A549 (cell line): ENCODE results near the gene TAS1R3. TPM values are rescaled to one million over a fixed set of nuclear protein-coding genes. Genes with fewer than 3 reads are reported as not detected.

ENCODE experiments used
- ATAC-seq, 2 experiments: fragments of 200-7000 bp in 1 of 2; fragments of >200 bp in 1 of 2; cut with Nextera tagmentation in 1 of 2; cut with Tn5 transposase in 1 of 2; 3 replicates each; pipeline versions ENCODE4 v1.8.0 to v1.9.1; 2018 to 2020; ENCODE audit warnings: mild to moderate bottlenecking in 1 of 2, moderate library complexity in 1 of 2
- CTCF ChIA-PET: fragments of 300-600 bp; sonication (Branson Sonifier 250); formaldehyde crosslinking; extraction: SDS; loops from one replicate; lab custom pipeline; 2021; ENCODE audit warnings: antibody characterized with exemption, inconsistent platforms; lab: Yijun Ruan, JAX
- POLR2A ChIA-PET: fragments of 350-600 bp; formaldehyde crosslinking; extraction: SDS; loops from one replicate; lab custom pipeline; 2021; ENCODE audit warnings: antibody characterized with exemption, inconsistent platforms; lab: Yijun Ruan, JAX
- DNase-seq, 2 experiments: peaks; one replicate each; pipeline versions ENCODE4 v3.0.0 to v3.0.0-alpha.2; 2011 to 2016; ENCODE audit warnings: low read depth in 1 of 2, low spot score in 1 of 2
- FAIRE-seq: peaks from 2 replicates; lab custom pipeline; 2011; peaks lifted over from hg19 to GRCh38; lab: Jason Lieb, UNC
- H3K27ac ChIP-seq, 2 experiments: fragments of >200 bp; sonication (Bioruptor Twin); formaldehyde crosslinking; 3 replicates each; pipeline ENCODE4 v1.5.1; 2016 to 2017
- H3K4me1 ChIP-seq: fragments of >200 bp; sonication (Bioruptor Twin); formaldehyde crosslinking; 3 replicates; pipeline ENCODE4 v1.6.1; 2016
- H3K4me2 ChIP-seq: fragments of >200 bp; sonication (Bioruptor Twin); formaldehyde crosslinking; 3 replicates; pipeline ENCODE4 v1.6.1; 2016
- H3K4me3 ChIP-seq: fragments of >200 bp; sonication (Bioruptor Twin); formaldehyde crosslinking; 3 replicates; pipeline ENCODE4 v1.5.1; 2016
- H3K9me3 ChIP-seq: fragments of >200 bp; sonication (Bioruptor Twin); formaldehyde crosslinking; 3 replicates; pipeline ENCODE4 v1.6.1; 2016
- CHD2 ChIP-seq: fragments of 150-350 bp; IDR thresholded peaks from 2 replicates; pipeline ENCODE4 v1.6.1; 2014; ENCODE audit warnings: low read length; ENCODE audit not compliant: partially characterized antibody
- ESRRA ChIP-seq: fragments of 150-350 bp; IDR thresholded peaks from 2 replicates; pipeline ENCODE4 v1.6.1; 2014; ENCODE audit warnings: mild to moderate bottlenecking, low read length, borderline replicate concordance
- FOSB ChIP-seq: fragments of 250-450 bp; sonication (Bioruptor Pico); IDR thresholded peaks from 2 replicates; pipeline ENCODE4 v1.5.0; 2020; ENCODE audit warnings: mild to moderate bottlenecking, moderate library complexity
- FOXS1 ChIP-seq: fragments of 250-450 bp; sonication (Bioruptor Pico); IDR thresholded peaks from 2 replicates; pipeline ENCODE4 v1.5.0; 2020; ENCODE audit warnings: mild to moderate bottlenecking, moderate library complexity
- HDAC2 ChIP-seq: fragments of 200-600 bp; sonication (generic); IDR thresholded peaks from 2 replicates; pipeline ENCODE4 v1.6.1; 2016
- HOXB13 ChIP-seq: fragments of 250-450 bp; sonication (Bioruptor Pico); IDR thresholded peaks from 2 replicates; pipeline ENCODE4 v1.5.0; 2020; ENCODE audit warnings: low read depth, mild to moderate bottlenecking, moderate library complexity
- JUNB ChIP-seq: fragments of >200 bp; sonication (Bioruptor Twin); formaldehyde crosslinking; IDR thresholded peaks from 2 replicates; pipeline ENCODE4 v1.6.1; 2016
- KDM1A ChIP-seq: fragments of 200-600 bp; sonication (generic); IDR thresholded peaks from 2 replicates; pipeline ENCODE4 v1.6.1; 2016; ENCODE audit warnings: low read depth, mild to moderate bottlenecking
- KDM5A ChIP-seq: fragments of 200-600 bp; sonication (generic); IDR thresholded peaks from 2 replicates; pipeline ENCODE4 v1.6.1; 2016; ENCODE audit warnings: antibody characterized with exemption, mild to moderate bottlenecking
- MAFK ChIP-seq: fragments of 450-650 bp; IDR thresholded peaks from 2 replicates; pipeline ENCODE4 v1.6.1; 2014; ENCODE audit not compliant: partially characterized antibody
- MAZ ChIP-seq: fragments of 150-350 bp; IDR thresholded peaks from 2 replicates; pipeline ENCODE4 v1.6.1; 2014; ENCODE audit warnings: antibody characterized with exemption, low read depth, low read length, borderline replicate concordance
- MYC ChIP-seq: IDR thresholded peaks from 2 replicates; pipeline ENCODE4 v1.6.1; 2012; ENCODE audit warnings: mild to moderate bottlenecking, inconsistent platforms, low read length, improper control_type of control experiment, borderline replicate concordance
- NPAS2 ChIP-seq: fragments of 250-450 bp; sonication (Bioruptor Pico); IDR thresholded peaks from 2 replicates; pipeline ENCODE4 v1.8.0; 2022; ENCODE audit warnings: mild to moderate bottlenecking, moderate library complexity, borderline replicate concordance
- RFX5 ChIP-seq: fragments of 450-650 bp; IDR thresholded peaks from 2 replicates; pipeline ENCODE4 v1.7.1; 2014; ENCODE audit warnings: antibody characterized with exemption, mild to moderate bottlenecking, moderate library complexity
- TP53 ChIP-seq: fragments of 250-450 bp; sonication (Bioruptor Pico); IDR thresholded peaks from 2 replicates; pipeline ENCODE4 v1.5.0; 2021; ENCODE audit warnings: mild to moderate bottlenecking, moderate library complexity
- ZC3H11A ChIP-seq: fragments of 450-650 bp; IDR thresholded peaks from 2 replicates; pipeline ENCODE4 v1.6.1; 2014; ENCODE audit warnings: antibody characterized with exemption, mild to moderate bottlenecking
- ZNF302 ChIP-seq: fragments of 250-450 bp; sonication (Bioruptor Pico); IDR thresholded peaks from 2 replicates; pipeline ENCODE4 v1.9.0; 2021; ENCODE audit warnings: inconsistent platforms, mild to moderate bottlenecking, moderate library complexity
- WGBS: methylation state at CpG from one replicate; pipeline ENCODE4 v1.1.6; 2017; ENCODE audit errors: missing lambda C conversion rate; 5-methylcytosine and 5-hydroxymethylcytosine counted together
- polyA plus RNA-seq, 4 experiments: library from polyadenylated mRNA; depleted of rRNA in 3 of 4; stranded (reverse); fragments of >200 nt; fragmentation: RNase III in 1 of 4; extraction: RNeasy Plus Mini Kit Qiagen cat#74134 plus additional on column Dnase treatment in 1 of 4; gene quantifications; 2 replicates in 3 of 4; 3 replicates in 1 of 4; pipeline ENCODE4 v1.2.3, GENCODE V29; 2011 to 2017
- TF ChIP-seq, protein P1 (sequence below): fragments of 250-450 bp; sonication (Bioruptor Pico); IDR thresholded peaks from 2 replicates; pipeline ENCODE4 v1.5.0; 2020; ENCODE audit warnings: low read depth, mild to moderate bottlenecking, moderate library complexity
- TF ChIP-seq, protein P2 (sequence below): fragments of >200 bp; sonication (Bioruptor Twin); formaldehyde crosslinking; IDR thresholded peaks from 2 replicates; pipeline ENCODE4 v1.6.1; 2016
- TF ChIP-seq, protein P3 (sequence below): fragments of >200 bp; sonication (Bioruptor Twin); formaldehyde crosslinking; IDR thresholded peaks from 3 replicates; pipeline ENCODE4 v1.6.1; 2016
- TF ChIP-seq, protein P4 (sequence below): fragments of 200-600 bp; sonication (generic); IDR thresholded peaks from 2 replicates; pipeline ENCODE4 v1.6.1; 2016; ENCODE audit warnings: antibody characterized with exemption, mild to moderate bottlenecking, moderate library complexity
- TF ChIP-seq, protein P5 (sequence below): fragments of >200 bp; sonication (Bioruptor Twin); formaldehyde crosslinking; IDR thresholded peaks from 3 replicates; pipeline ENCODE4 v1.5.1; 2016

Gene TAS1R3
- polyA plus RNA-seq, 2 of the 4 experiments (the other 2 are of a cell fraction) = 0.05 to 0.15 TPM

DNA sequence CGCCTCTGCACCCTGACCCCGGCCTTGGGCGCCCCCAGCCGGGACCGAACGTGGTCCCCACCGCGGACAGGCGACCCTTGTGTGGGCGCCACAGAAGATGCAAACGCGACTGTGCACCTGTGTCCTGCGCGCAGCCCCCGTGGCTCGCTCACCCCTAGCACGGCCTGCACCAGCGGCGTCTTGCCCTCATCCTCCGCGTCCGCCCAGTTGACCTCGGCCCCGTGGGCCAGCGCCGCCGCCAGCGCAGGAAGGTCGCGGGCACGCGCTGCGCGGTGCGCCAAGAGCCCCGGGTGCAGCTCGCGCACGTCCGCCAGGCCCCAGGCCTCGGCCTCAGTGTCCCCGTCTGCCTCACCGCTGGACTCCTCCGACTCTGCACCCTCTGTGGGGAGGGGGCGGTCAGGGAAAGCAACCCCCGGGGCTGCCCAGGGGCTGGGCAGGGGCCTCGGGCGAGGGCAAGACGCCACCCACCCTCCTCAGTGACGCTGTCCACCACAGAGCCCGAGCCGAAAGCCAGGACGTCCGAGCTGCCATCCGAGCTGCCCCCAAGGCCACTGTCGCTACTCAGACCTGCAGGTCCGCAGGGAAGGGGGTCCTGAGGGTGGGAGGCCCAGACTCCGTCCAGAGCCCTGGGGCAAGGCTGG, 36.7 kb upstream of the TAS1R3 start (continued):
- no peak for TF ChIP-seq ZC3H11A

DNA sequence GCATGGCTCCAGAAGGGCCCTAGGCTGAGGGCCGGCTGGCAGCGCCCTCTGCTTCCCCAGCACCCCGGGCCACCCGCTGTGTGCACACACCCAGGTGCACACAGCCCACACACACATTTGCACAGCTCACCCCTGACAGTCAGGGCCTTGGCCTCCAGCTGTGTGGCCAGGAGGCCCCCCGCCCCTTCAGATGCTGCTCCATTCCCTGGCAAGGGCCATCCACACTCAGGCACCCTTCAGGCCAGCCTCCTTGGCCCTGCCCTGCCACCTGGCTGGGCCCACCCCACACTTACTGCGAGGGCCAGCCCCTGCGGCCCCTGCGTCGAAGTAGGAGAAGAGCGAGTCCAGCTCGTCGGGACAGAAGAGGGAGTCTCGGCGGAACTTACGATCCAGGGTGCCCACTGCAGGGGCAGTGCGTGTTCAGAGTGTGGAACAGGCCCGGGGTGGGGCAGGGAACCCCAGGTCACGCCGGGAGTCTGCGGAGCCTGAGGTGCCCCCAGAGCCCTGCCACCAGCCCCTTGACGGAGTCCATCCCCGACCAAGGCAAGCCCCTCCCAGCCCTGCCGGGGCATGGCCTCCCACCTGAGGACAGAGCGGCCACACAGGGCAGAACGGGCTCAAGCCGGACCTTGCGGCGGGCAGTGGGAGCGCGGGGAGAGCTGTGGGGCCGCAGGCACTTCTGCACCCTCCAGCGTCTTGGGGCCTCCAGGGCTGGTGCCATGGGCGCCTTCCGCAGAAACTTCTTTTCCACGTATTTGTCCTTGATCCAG, 35.7 kb upstream of the TAS1R3 start:
- Histone ChIP-seq H3K4me1 (no peaks in the 10 kb centered on the region), H3K27ac (no peak overlapping the region), H3K4me3 (no peak overlapping the region), H3K4me2 (no peak overlapping the region), H3K9me3 (no peaks in the 10 kb centered on the region)
- POLR2A ChIA-PET = no interaction called here
- FAIRE-seq (no peak), ATAC-seq (no peak), DNase-seq (no peak)
- CTCF ChIA-PET = interaction anchor here (0.8 to 3.7 kb wide), 2 partner anchors 10 to 173 kb away, joined by 3 to 17 read pairs; no protein-coding TSS in a partner anchor
- TF ChIP-seq CHD2 = no peak
- TF ChIP-seq, protein P1, sequence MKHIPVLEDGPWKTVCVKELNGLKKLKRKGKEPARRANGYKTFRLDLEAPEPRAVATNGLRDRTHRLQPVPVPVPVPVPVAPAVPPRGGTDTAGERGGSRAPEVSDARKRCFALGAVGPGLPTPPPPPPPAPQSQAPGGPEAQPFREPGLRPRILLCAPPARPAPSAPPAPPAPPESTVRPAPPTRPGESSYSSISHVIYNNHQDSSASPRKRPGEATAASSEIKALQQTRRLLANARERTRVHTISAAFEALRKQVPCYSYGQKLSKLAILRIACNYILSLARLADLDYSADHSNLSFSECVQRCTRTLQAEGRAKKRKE (CRISPR knock-in tag) = no peak
- TF ChIP-seq NPAS2 = no peak
- TF ChIP-seq MAFK = no peak
- TF ChIP-seq RFX5 = no peak
- TF ChIP-seq TP53 = no peak
- no peak for TF ChIP-seq MAZ
- no peak for TF ChIP-seq ZNF302 (CRISPR knock-in tag)
- TF ChIP-seq HDAC2 = no peak
- WGBS = 94% methylated on average over 15 of the region's 35 CpGs

DNA sequence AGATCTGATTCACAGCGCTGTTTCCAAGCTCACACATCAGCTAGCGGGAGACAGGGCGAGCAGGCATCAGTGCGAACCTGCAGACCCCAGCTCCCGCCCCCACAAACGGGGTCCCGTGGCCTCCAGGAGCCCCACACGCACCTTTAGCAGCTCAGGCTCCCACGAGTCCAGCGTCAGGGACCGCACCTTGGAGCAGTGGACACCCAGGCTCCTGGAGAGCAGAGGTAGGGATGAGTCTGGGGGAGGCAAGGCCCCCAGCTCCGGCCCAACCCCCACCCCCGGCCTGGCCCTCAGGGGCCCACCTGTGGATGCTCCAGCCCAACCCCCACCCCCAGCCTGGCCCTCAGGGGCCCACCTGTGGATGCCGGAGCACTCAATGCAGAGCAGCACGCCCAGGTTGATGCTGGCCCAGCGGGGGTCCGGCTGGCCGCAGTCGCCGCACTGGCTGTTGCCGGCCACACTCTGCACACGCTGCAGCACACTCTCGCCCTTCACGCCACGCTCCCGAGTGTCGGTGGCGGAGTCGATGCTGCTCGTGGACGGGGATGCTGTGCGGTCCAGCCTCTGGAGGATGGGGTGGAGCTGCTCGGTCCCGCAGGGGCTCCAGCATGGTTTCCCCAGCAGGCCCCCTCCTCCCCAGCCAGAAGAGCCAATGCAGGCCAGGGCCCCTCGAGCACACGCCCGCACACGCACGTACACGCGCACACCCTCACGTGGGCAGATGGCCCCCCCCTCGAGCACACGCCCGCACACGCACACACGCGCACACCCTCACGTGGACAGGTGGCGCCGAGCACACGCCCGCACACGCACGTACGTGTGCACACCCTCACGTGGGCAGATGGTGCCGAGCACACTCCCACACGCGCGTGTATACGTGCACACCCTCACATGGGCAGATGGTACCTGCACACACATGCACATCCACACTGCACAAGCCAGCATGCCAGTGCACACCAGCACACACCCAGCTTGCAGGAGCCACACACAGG, 34.7 kb upstream of the TAS1R3 start:
- no peak overlapping the region for H3K4me3 ChIP-seq
- DNase-seq (no peak), ATAC-seq (no peak), FAIRE-seq (no peak)
- H3K4me1 ChIP-seq = no peaks in the 10 kb centered on the region
- TF ChIP-seq JUNB (no peak), HOXB13 (CRISPR knock-in tag) (no peak), MYC (no peak), KDM5A (no peak), FOXS1 (CRISPR knock-in tag) (no peak), KDM1A (no peak), FOSB (CRISPR knock-in tag) (no peak), ESRRA (no peak), RFX5 (no peak)
- TF ChIP-seq, protein P2, sequence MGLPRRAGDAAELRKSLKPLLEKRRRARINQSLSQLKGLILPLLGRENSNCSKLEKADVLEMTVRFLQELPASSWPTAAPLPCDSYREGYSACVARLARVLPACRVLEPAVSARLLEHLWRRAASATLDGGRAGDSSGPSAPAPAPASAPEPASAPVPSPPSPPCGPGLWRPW = no peak
- TF ChIP-seq, protein P3, sequence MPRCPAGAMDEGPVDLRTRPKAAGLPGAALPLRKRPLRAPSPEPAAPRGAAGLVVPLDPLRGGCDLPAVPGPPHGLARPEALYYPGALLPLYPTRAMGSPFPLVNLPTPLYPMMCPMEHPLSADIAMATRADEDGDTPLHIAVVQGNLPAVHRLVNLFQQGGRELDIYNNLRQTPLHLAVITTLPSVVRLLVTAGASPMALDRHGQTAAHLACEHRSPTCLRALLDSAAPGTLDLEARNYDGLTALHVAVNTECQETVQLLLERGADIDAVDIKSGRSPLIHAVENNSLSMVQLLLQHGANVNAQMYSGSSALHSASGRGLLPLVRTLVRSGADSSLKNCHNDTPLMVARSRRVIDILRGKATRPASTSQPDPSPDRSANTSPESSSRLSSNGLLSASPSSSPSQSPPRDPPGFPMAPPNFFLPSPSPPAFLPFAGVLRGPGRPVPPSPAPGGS = no peak
- TF ChIP-seq, protein P4, sequence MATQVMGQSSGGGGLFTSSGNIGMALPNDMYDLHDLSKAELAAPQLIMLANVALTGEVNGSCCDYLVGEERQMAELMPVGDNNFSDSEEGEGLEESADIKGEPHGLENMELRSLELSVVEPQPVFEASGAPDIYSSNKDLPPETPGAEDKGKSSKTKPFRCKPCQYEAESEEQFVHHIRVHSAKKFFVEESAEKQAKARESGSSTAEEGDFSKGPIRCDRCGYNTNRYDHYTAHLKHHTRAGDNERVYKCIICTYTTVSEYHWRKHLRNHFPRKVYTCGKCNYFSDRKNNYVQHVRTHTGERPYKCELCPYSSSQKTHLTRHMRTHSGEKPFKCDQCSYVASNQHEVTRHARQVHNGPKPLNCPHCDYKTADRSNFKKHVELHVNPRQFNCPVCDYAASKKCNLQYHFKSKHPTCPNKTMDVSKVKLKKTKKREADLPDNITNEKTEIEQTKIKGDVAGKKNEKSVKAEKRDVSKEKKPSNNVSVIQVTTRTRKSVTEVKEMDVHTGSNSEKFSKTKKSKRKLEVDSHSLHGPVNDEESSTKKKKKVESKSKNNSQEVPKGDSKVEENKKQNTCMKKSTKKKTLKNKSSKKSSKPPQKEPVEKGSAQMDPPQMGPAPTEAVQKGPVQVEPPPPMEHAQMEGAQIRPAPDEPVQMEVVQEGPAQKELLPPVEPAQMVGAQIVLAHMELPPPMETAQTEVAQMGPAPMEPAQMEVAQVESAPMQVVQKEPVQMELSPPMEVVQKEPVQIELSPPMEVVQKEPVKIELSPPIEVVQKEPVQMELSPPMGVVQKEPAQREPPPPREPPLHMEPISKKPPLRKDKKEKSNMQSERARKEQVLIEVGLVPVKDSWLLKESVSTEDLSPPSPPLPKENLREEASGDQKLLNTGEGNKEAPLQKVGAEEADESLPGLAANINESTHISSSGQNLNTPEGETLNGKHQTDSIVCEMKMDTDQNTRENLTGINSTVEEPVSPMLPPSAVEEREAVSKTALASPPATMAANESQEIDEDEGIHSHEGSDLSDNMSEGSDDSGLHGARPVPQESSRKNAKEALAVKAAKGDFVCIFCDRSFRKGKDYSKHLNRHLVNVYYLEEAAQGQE = no peak
- TF ChIP-seq, protein P5, sequence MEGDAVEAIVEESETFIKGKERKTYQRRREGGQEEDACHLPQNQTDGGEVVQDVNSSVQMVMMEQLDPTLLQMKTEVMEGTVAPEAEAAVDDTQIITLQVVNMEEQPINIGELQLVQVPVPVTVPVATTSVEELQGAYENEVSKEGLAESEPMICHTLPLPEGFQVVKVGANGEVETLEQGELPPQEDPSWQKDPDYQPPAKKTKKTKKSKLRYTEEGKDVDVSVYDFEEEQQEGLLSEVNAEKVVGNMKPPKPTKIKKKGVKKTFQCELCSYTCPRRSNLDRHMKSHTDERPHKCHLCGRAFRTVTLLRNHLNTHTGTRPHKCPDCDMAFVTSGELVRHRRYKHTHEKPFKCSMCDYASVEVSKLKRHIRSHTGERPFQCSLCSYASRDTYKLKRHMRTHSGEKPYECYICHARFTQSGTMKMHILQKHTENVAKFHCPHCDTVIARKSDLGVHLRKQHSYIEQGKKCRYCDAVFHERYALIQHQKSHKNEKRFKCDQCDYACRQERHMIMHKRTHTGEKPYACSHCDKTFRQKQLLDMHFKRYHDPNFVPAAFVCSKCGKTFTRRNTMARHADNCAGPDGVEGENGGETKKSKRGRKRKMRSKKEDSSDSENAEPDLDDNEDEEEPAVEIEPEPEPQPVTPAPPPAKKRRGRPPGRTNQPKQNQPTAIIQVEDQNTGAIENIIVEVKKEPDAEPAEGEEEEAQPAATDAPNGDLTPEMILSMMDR = no peak
- H3K4me2 ChIP-seq = no peak overlapping the region
- POLR2A ChIA-PET = no interaction called here
- H3K27ac ChIP-seq = no peak overlapping the region
- no peaks in the 10 kb centered on the region for H3K9me3 ChIP-seq
- 95% methylated on average over 43 of the region's 62 CpGs for WGBS
- CTCF ChIA-PET = interaction anchor here (0.8 to 3.7 kb wide), 2 partner anchors 9 to 174 kb away, joined by 3 to 17 read pairs; no protein-coding TSS in a partner anchor
